Adrenal gland (tissue), 5 donors: Measurements from ENCODE around the gene DPM3.

Experiments used
- POLR2A ChIP-seq, 2 donors: fragments of 450-650 bp; IDR thresholded peaks; one replicate each; pipeline ENCODE4 v1.6.1; 2017; ENCODE audit warnings: antibody characterized with exemption in 2 of 2, mild to moderate bottlenecking in 2 of 2, moderate library complexity in 1 of 2
- TF ChIP-seq, protein P1 (sequence below), 6 experiments: fragments of 450-650 bp in 4 of 6; fragments of 200-600 bp in 2 of 6; sonication (generic) in 1 of 6; IDR thresholded peaks; 1 replicate in 5 of 6; 2 replicates in 1 of 6; pipeline versions ENCODE4 v1.5.1 to v1.8.0; 2016 to 2021; ENCODE audit warnings: antibody characterized with exemption in 6 of 6, mild to moderate bottlenecking in 2 of 6, moderate library complexity in 1 of 6
- donor health status: DM: no; HTN: no; CAD: no.

GRCh38 chr1:155130272-155131006 lies 9.9 kb downstream of the DPM3 start:
- TF ChIP-seq, protein P1, sequence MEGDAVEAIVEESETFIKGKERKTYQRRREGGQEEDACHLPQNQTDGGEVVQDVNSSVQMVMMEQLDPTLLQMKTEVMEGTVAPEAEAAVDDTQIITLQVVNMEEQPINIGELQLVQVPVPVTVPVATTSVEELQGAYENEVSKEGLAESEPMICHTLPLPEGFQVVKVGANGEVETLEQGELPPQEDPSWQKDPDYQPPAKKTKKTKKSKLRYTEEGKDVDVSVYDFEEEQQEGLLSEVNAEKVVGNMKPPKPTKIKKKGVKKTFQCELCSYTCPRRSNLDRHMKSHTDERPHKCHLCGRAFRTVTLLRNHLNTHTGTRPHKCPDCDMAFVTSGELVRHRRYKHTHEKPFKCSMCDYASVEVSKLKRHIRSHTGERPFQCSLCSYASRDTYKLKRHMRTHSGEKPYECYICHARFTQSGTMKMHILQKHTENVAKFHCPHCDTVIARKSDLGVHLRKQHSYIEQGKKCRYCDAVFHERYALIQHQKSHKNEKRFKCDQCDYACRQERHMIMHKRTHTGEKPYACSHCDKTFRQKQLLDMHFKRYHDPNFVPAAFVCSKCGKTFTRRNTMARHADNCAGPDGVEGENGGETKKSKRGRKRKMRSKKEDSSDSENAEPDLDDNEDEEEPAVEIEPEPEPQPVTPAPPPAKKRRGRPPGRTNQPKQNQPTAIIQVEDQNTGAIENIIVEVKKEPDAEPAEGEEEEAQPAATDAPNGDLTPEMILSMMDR (IDR thresholded peaks at IDR 0.05), result no peak
- no peak for TF ChIP-seq POLR2A (IDR thresholded peaks at IDR 0.05)
